CD14-positive monocyte (primary cell): ENCODE results near the gene CTNND2. TPM values are rescaled to one million over a fixed set of nuclear protein-coding genes. Genes with fewer than 3 reads are reported as not detected.
"Not testable (repeated sequence)": the region's sequence is repeated elsewhere in the genome, so short reads cannot be mapped to it uniquely, and the experiment has no call there.

ENCODE experiments used
- DNase-seq, 3 donors: peaks; one replicate each; pipeline ENCODE4 v3.0.0-alpha.2; 2011 to 2022
- H2AFZ ChIP-seq: 2 replicates; pipeline ENCODE4 v1.6.0; 2012; ENCODE audit warnings: mild to moderate bottlenecking, low read depth, low read length, inconsistent platforms; ENCODE audit not compliant: insufficient read depth, poor library complexity, severe bottlenecking
- H3K27ac ChIP-seq, 2 donors: 1 replicate in 1 of 2; 2 replicates in 1 of 2; pipeline ENCODE4 v1.5.1; 2012 to 2013; ENCODE audit warnings: low read length in 2 of 2, control low read depth in 1 of 2, inconsistent platforms in 1 of 2, low read depth in 1 of 2, mild to moderate bottlenecking in 1 of 2
- H3K27me3 ChIP-seq, 2 donors: one replicate each; pipeline versions ENCODE4 v1.6.0 to v1.6.1; 2011 to 2013; ENCODE audit warnings: low read length in 2 of 2; ENCODE audit not compliant: control insufficient read depth in 2 of 2, insufficient read depth in 2 of 2
- H3K36me3 ChIP-seq, 2 donors: replicated peaks in 1 of 2; 1 replicate in 1 of 2; 2 replicates in 1 of 2; pipeline versions ENCODE4 v1.5.1 to v1.6.1; 2012 to 2013; ENCODE audit warnings: low read length in 2 of 2, control low read depth in 1 of 2, inconsistent platforms in 1 of 2, mild to moderate bottlenecking in 1 of 2; ENCODE audit not compliant: insufficient read depth in 2 of 2, control insufficient read depth in 1 of 2
- H3K4me1 ChIP-seq, 2 donors: 1 replicate in 1 of 2; 2 replicates in 1 of 2; pipeline versions ENCODE4 v1.5.1 to v1.6.1; 2012 to 2013; ENCODE audit warnings: low read length in 2 of 2, control low read depth in 1 of 2, inconsistent platforms in 1 of 2, mild to moderate bottlenecking in 1 of 2, moderate library complexity in 1 of 2; ENCODE audit not compliant: insufficient read depth in 2 of 2, control insufficient read depth in 1 of 2
- H3K4me2 ChIP-seq: replicated peaks from 2 replicates; pipeline ENCODE3; 2012; ENCODE audit warnings: low read length, moderate library complexity, mild to moderate bottlenecking; ENCODE audit not compliant: poor library complexity, severe bottlenecking; ENCODE audit errors: extremely low read depth
- H3K4me3 ChIP-seq, 3 experiments: fragments of 200-600 bp in 1 of 3; sonication (generic) in 1 of 3; replicated peaks in 1 of 3; 1 replicate in 2 of 3; 2 replicates in 1 of 3; pipeline ENCODE4 v1.5.1; 2011 to 2013; ENCODE audit warnings: low read length in 3 of 3, mild to moderate bottlenecking in 3 of 3, control low read depth in 2 of 3, low read depth in 2 of 3, inconsistent platforms in 1 of 3, moderate library complexity in 1 of 3
- H3K79me2 ChIP-seq: 2 replicates; pipeline ENCODE4 v1.6.0; 2012; ENCODE audit warnings: mild to moderate bottlenecking, control low read depth, inconsistent platforms, low read length, moderate library complexity; ENCODE audit not compliant: insufficient read depth
- H3K9ac ChIP-seq: 2 replicates; pipeline ENCODE4 v1.6.0; 2017; ENCODE audit warnings: low read length, mild to moderate bottlenecking; ENCODE audit not compliant: insufficient read depth, poor library complexity, severe bottlenecking
- H3K9me3 ChIP-seq, 2 donors: replicated peaks in 1 of 2; 1 replicate in 1 of 2; 2 replicates in 1 of 2; pipeline versions ENCODE4 v1.5.1 to v1.6.1; 2012 to 2013; ENCODE audit warnings: low read length in 2 of 2, control low read depth in 1 of 2; ENCODE audit not compliant: control insufficient read depth in 1 of 2, insufficient read depth in 1 of 2
- H4K20me1 ChIP-seq: 2 replicates; pipeline ENCODE4 v1.6.0; 2012; ENCODE audit warnings: mild to moderate bottlenecking, low read length, control low read depth, moderate library complexity; ENCODE audit not compliant: insufficient read depth
- H3K27ac Mint-ChIP-seq, 7 donors: one replicate each; pipeline ENCODE4 v1.8.0; 2020; ENCODE audit warnings: mild to moderate bottlenecking in 7 of 7, mixed read lengths in 7 of 7, moderate library complexity in 6 of 7, inconsistent platforms in 2 of 7
- H3K27me3 Mint-ChIP-seq, 3 donors: one replicate each; pipeline ENCODE4 v1.8.0; 2021 to 2022; ENCODE audit warnings: low read depth in 3 of 3, mild to moderate bottlenecking in 3 of 3, mixed read lengths in 3 of 3, moderate library complexity in 3 of 3, inconsistent platforms in 1 of 3
- H3K36me3 Mint-ChIP-seq, 2 donors: one replicate each; pipeline ENCODE4 v1.8.0; 2020; ENCODE audit warnings: mixed read lengths in 2 of 2, inconsistent platforms in 1 of 2, mild to moderate bottlenecking in 1 of 2
- H3K4me1 Mint-ChIP-seq: one replicate; pipeline ENCODE4 v1.8.0; 2020; ENCODE audit warnings: mild to moderate bottlenecking, mixed read lengths
- H3K4me3 Mint-ChIP-seq, 2 donors: one replicate each; pipeline ENCODE4 v1.8.0; 2020; ENCODE audit warnings: mild to moderate bottlenecking in 2 of 2, mixed read lengths in 2 of 2, moderate library complexity in 1 of 2
- H3K9me3 Mint-ChIP-seq, 7 donors: one replicate each; pipeline ENCODE4 v1.8.0; 2020 to 2022; ENCODE audit warnings: mixed read lengths in 7 of 7, mild to moderate bottlenecking in 6 of 7, moderate library complexity in 6 of 7, inconsistent platforms in 2 of 7
- WGBS: methylation state at CpG from one replicate; pipeline ENCODE4 v1.1.5; 2013; ENCODE audit warnings: missing lambda C conversion rate; ENCODE audit not compliant: insufficient coverage; 5-methylcytosine and 5-hydroxymethylcytosine counted together
- intact Hi-C, 2 donors: fragments of 100-400 bp; cut with micrococcal nuclease; formaldehyde crosslinking; loops; one replicate each; pipeline versions ENCODE4 v1.15.0 to v1.15.1; 2023
- polyA plus RNA-seq, 3 donors: library from polyadenylated mRNA; depleted of rRNA in 1 of 3; unstranded in 2 of 3; stranded (reverse) in 1 of 3; fragments of 300-500 nt in 2 of 3; fragments of >200 nt in 1 of 3; fragmentation: Illumina TruSeq in 2 of 3; gene quantifications; 1 replicate in 2 of 3; 2 replicates in 1 of 3; pipeline ENCODE4 v1.2.3, GENCODE V29; 2012 to 2021
- TF ChIP-seq, protein P1 (sequence below): fragments of 200-600 bp; IDR thresholded peaks from one replicate; pipeline ENCODE4 v1.8.0; 2022; ENCODE audit warnings: antibody characterized with exemption, mild to moderate bottlenecking

Gene CTNND2
- polyA plus RNA-seq, 3 donors, result not detected

DNA sequence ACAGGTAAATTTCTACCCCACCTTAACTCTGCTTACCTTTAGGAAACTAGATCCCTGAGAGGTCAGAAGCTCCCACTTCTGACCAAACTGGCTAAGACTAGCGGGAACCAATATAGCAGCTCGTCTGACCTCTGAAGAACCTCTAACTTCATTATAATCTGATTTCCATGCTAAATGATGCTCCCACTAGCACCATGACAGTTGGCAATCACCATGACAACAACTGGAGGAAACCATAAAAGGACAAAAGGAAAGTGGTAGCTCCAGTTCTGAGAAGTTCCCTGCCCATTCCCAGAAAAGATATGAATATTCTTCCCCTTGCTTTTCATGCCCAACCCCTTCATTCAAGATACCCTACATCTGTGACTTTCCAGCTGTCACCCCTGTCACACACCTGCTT is 483.3 kb downstream of the CTNND2 start:
- H3K9me3 ChIP-seq, result no peaks in the 10 kb centered on the region
- Mint-ChIP-seq H3K4me1 (no peaks in the 10 kb centered on the region), H3K9me3 (peaks cover 0 to 16% (median 6%) of the 10 kb centered on the region in 7 donors), H3K27ac (no peak overlapping the region), H3K36me3 (no peaks in the 10 kb centered on the region), H3K4me3 (no peak overlapping the region), H3K27me3 (peaks cover 0 to 1% (median 0%) of the 10 kb centered on the region in 3 donors)
- no peaks in the 10 kb centered on the region for H4K20me1 ChIP-seq
- TF ChIP-seq, protein P1, sequence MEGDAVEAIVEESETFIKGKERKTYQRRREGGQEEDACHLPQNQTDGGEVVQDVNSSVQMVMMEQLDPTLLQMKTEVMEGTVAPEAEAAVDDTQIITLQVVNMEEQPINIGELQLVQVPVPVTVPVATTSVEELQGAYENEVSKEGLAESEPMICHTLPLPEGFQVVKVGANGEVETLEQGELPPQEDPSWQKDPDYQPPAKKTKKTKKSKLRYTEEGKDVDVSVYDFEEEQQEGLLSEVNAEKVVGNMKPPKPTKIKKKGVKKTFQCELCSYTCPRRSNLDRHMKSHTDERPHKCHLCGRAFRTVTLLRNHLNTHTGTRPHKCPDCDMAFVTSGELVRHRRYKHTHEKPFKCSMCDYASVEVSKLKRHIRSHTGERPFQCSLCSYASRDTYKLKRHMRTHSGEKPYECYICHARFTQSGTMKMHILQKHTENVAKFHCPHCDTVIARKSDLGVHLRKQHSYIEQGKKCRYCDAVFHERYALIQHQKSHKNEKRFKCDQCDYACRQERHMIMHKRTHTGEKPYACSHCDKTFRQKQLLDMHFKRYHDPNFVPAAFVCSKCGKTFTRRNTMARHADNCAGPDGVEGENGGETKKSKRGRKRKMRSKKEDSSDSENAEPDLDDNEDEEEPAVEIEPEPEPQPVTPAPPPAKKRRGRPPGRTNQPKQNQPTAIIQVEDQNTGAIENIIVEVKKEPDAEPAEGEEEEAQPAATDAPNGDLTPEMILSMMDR, result no peak
- H3K4me3 ChIP-seq, result no peak overlapping the region
- H3K4me1 ChIP-seq, result no peaks in the 10 kb centered on the region
- H3K4me2 ChIP-seq, result no peak overlapping the region
- no peaks in the 10 kb centered on the region for H3K36me3 ChIP-seq
- no peaks in the 10 kb centered on the region for H3K79me2 ChIP-seq
- no peaks in the 10 kb centered on the region for H3K27me3 ChIP-seq
- no peak overlapping the region for H3K9ac ChIP-seq
- 100% methylated on average over 2 of the region's 2 CpGs for WGBS
- H2AFZ ChIP-seq, result no peak overlapping the region
- no peak for DNase-seq
- intact Hi-C loops, result no loop called here
- H3K27ac ChIP-seq, result no peak overlapping the region

DNA sequence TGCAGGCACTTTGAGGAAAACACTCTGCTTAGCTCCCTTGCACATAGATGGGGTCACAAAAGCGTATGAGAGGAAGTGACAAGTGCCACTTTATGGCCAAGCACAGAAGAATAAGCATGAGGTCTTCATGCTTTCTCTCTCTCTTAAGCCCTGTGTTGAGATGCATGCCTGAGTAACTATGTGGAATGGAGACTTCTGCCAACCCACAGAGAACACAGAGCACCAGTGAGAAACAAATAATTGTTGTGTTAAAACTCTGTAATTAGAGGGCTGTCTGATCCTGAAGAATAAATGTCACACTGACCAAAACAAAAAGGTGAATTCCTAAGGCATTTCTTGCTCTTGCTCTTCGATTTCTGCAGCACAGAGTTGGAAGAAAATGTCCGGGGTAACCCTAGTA is 488.5 kb downstream of the CTNND2 start:
- Histone ChIP-seq H3K79me2 (no peaks in the 10 kb centered on the region), H4K20me1 (no peaks in the 10 kb centered on the region), H3K27ac (no peak overlapping the region), H3K4me3 (no peak overlapping the region), H3K4me1 (no peaks in the 10 kb centered on the region), H3K36me3 (no peaks in the 10 kb centered on the region), H3K9me3 (peaks cover 0 to 4% of the 10 kb centered on the region in 2 donors), H3K27me3 (no peaks in the 10 kb centered on the region), H3K9ac (no peak overlapping the region), H2AFZ (no peak overlapping the region), H3K4me2 (no peak overlapping the region)
- no peak overlapping the region for H3K27ac Mint-ChIP-seq
- TF ChIP-seq, protein P1, result no peak
- DNase-seq, result no peak
- peaks cover 3 to 19% (median 6%) of the 10 kb centered on the region in 7 donors for H3K9me3 Mint-ChIP-seq
- H3K27me3 Mint-ChIP-seq, result peaks cover 0 to 1% (median 0%) of the 10 kb centered on the region in 3 donors
- H3K4me3 Mint-ChIP-seq, result no peak overlapping the region
- no peaks in the 10 kb centered on the region for H3K36me3 Mint-ChIP-seq
- 20% methylated on average over 2 of the region's 3 CpGs for WGBS
- H3K4me1 Mint-ChIP-seq, result no peaks in the 10 kb centered on the region
- intact Hi-C loops, result no loop called here

DNA sequence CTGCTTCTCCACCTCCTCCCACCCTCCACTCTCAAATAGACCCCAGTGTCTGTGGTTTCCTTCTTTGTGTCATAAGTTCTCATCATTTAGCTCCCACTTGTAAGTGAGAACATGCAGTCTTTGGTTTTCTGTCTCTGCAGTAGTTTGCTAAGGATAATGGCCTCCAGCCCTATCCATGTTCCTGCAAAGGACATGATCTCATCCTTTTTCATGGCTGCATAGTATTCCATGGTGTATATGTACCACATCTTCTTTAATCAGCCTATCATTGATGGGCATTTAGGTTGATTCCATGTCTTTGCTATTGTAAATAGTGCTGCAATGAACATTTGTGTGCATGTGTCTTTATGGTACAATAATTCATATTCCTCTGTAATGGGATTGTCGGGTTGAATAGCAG is 489.5 kb downstream of the CTNND2 start:
- H3K4me3 Mint-ChIP-seq, intact Hi-C loops, H3K36me3 Mint-ChIP-seq, H3K4me3 ChIP-seq, H3K9me3 ChIP-seq, H2AFZ ChIP-seq, H3K27ac Mint-ChIP-seq, H3K27me3 ChIP-seq, H3K36me3 ChIP-seq, H3K4me2 ChIP-seq, H4K20me1 ChIP-seq, H3K9ac ChIP-seq, H3K27ac ChIP-seq, H3K27me3 Mint-ChIP-seq, DNase-seq, H3K4me1 ChIP-seq, H3K79me2 ChIP-seq, H3K4me1 Mint-ChIP-seq: not testable (repeated sequence)
- WGBS, result no CpG with 5 or more reads among the region's 1 CpG
- peaks cover 3 to 19% (median 6%) of the 10 kb centered on the region in 7 donors for H3K9me3 Mint-ChIP-seq
